Transverse colon (tissue), 4 donors: ENCODE measurements around the gene DLGAP1.

Experiments
- CTCF ChIP-seq, 5 experiments: fragments of 200-600 bp in 3 of 5; fragments of 450-650 bp in 2 of 5; sonication (generic) in 3 of 5; IDR thresholded peaks; 1 replicate in 2 of 5; 2 replicates in 3 of 5; pipeline ENCODE4 v1.5.1; 2016 to 2017; ENCODE audit warnings: antibody characterized with exemption in 5 of 5, inconsistent platforms in 3 of 5, mild to moderate bottlenecking in 2 of 5, moderate library complexity in 1 of 5
- EP300 ChIP-seq: sonication (generic); formaldehyde crosslinking; IDR thresholded peaks from one replicate; pipeline ENCODE4 v1.6.1; 2017; ENCODE audit warnings: antibody characterized with exemption, low read depth
- POLR2A ChIP-seq: fragments of 450-650 bp; IDR thresholded peaks from one replicate; pipeline ENCODE4 v1.6.1; 2016; ENCODE audit warnings: antibody characterized with exemption, mild to moderate bottlenecking, moderate library complexity
- POLR2AphosphoS5 ChIP-seq, 3 donors: sonication (generic); formaldehyde crosslinking; IDR thresholded peaks; one replicate each; pipeline ENCODE4 v1.6.1; 2016; ENCODE audit warnings: antibody characterized with exemption in 3 of 3

- TF ChIP-seq CTCF (IDR thresholded peaks at IDR 0.05) = no peak
- TF ChIP-seq POLR2A = no peak
- TF ChIP-seq EP300 = no peak
- TF ChIP-seq POLR2AphosphoS5 (IDR thresholded peaks at IDR 0.05) = no peak
Observed at GRCh38 chr18:3898861-3899613, 556.1 kb downstream of the DLGAP1 start.
